Ovary (tissue), 9 donors: ENCODE data around the gene PGAP1. TPM values are rescaled to one million over a fixed set of nuclear protein-coding genes. Genes with fewer than 3 reads are reported as not detected.

ENCODE experiments used
- DNase-seq, 5 donors: peaks; one replicate each; pipeline ENCODE4 v3.0.0-alpha.2; 2019 to 2020
- H3K27ac ChIP-seq, 2 donors: fragments of 200-600 bp; one replicate each; pipeline versions ENCODE4 v1.5.1 to v1.8.0; 2019 to 2022
- H3K27me3 ChIP-seq: fragments of 200-600 bp; one replicate; pipeline ENCODE4 v1.8.0; 2022
- H3K36me3 ChIP-seq: fragments of 200-600 bp; sonication (generic); one replicate; pipeline ENCODE4 v1.5.1; 2019
- H3K4me1 ChIP-seq: one replicate; pipeline ENCODE4 v1.8.1; 2013; ENCODE audit warnings: mild to moderate bottlenecking, moderate library complexity; ENCODE audit not compliant: insufficient read depth
- H3K4me3 ChIP-seq: fragments of 200-600 bp; sonication (generic); one replicate; pipeline ENCODE4 v1.5.1; 2017
- H3K9me3 ChIP-seq, 2 donors: fragments of 200-600 bp in 1 of 2; sonication (generic) in 1 of 2; one replicate each; pipeline versions ENCODE4 v1.5.1 to v1.8.1; 2013 to 2019; ENCODE audit warnings: mild to moderate bottlenecking in 1 of 2, moderate library complexity in 1 of 2
- CTCF ChIP-seq, 3 donors: fragments of 450-650 bp in 2 of 3; fragments of 200-600 bp in 1 of 3; IDR thresholded peaks; one replicate each; pipeline versions ENCODE4 v1.5.1 to v1.8.0; 2016 to 2022; ENCODE audit warnings: antibody characterized with exemption in 3 of 3, mild to moderate bottlenecking in 1 of 3
- EP300 ChIP-seq: sonication (generic); formaldehyde crosslinking; IDR thresholded peaks from one replicate; pipeline ENCODE4 v1.6.1; 2017; ENCODE audit warnings: antibody characterized with exemption
- POLR2A ChIP-seq: fragments of 450-650 bp; IDR thresholded peaks from one replicate; pipeline ENCODE4 v1.6.1; 2017; ENCODE audit warnings: antibody characterized with exemption, mild to moderate bottlenecking, moderate library complexity
- WGBS, 3 donors: extraction: QIAGEN DNeasy Blood & Tissue Kit in 1 of 3; methylation state at CpG; one replicate each; pipeline versions ENCODE4 v1.1.5 to v1.1.7; 2013 to 2017; 5-methylcytosine and 5-hydroxymethylcytosine counted together
- intact Hi-C, 4 donors: fragments of 100-400 bp; cut with DNase I; formaldehyde crosslinking; loops; one replicate each; pipeline versions ENCODE4 v1.11.0 to v1.15.1; 2022 to 2023
- polyA plus RNA-seq, 2 donors: library from polyadenylated mRNA; stranded (reverse); fragments of 200-250 nt in 1 of 2; fragments of 350-450 nt in 1 of 2; fragmentation: Illumina TruSeq in 1 of 2; extraction: RNeasy Lipid Tissue Mini Kit (QIAGEN cat#74804) in 1 of 2; gene quantifications; one replicate each; pipeline ENCODE4 v1.2.3, GENCODE V29; 2013 to 2014
- total RNA-seq, 7 donors: library from RNA; depleted of rRNA in 2 of 7; stranded (reverse); fragments of >200 nt in 2 of 7; fragmentation: NEBNext Ultra II Directional in 3 of 7; extraction: Animal tissue kit (Norgen Biotek cat#: 25700) in 3 of 7; gene quantifications; one replicate each; pipeline versions ENCODE4 v1.1.0 to v1.2.4, GENCODE V29; 2016 to 2023
- donor health status: DM: no; HTN: no; CAD: no; lungs with moderate emphysema.
- donor health status: DM: no; HTN: no; CAD: no.
- donor health status: Bipolar disorder and iron deficiency.
- donor health status: DM: yes; HTN: yes; CAD: no.
- donor health status: DM: no; HTN: no; CAD: no.
- donor health status: DM: yes; HTN: yes; CAD: no.

The PGAP1 gene
- total and polyA plus RNA-seq, 9 donors = 3.2 to 39.1 (median 20.6) TPM

DNA sequence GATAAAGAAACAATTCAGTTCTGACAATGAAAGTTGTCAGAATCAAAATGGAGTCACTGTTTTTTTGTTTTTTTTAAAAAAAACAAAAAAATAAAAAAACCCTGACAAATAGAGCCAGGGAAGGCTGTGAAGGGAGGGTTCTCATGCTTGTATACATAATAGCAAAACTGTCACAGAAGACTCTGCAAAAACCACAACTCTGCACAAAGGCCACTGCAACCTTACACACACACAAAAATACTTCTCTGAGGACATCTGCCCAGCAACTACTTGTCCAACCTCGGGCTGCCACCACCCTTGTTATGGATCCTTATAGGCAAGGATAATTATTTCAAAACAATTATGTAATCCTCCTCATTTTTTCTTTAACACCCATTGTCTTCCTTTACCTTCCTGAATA lies 75.4 kb downstream of the PGAP1 start:
- WGBS, 3 donors = 77 to 86% (median 83%) methylated on average over 1 of the region's 1 CpG
- no peak overlapping the region for H3K4me3 ChIP-seq

DNA sequence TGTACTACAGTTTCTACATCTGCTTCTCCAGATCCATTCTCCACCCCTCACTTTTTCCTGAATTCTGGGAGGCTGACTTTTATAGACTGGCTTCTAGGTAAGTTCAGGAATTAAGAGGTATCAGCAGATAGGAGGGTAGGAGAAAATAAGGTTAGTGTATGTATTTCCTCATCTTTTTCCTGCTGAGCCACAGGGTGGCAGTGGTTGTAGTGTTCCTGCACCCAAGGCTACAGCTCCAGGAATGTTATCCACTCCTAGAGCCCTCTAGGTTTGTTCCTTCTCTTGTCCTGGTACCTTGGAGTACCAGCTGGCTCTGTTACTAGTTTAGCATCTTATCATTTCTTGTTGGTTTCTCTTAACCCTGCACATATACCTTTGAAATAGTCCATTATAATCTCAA lies 76.6 kb downstream of the PGAP1 start:
- no peak for DNase-seq
- Histone ChIP-seq H3K27me3 (no peaks in the 10 kb centered on the region), H3K9me3 (no peaks in the 10 kb centered on the region), H3K36me3 (no peaks in the 10 kb centered on the region), H3K4me1 (no peaks in the 10 kb centered on the region), H3K4me3 (no peak overlapping the region), H3K27ac (no peak overlapping the region)
- intact Hi-C loops = no loop called here
- no peak for TF ChIP-seq POLR2A

More for the DNA sequence above, 75.4 kb downstream of the PGAP1 start:
- intact Hi-C loops = no loop called here
- Histone ChIP-seq H3K36me3 (no peaks in the 10 kb centered on the region), H3K4me1 (no peaks in the 10 kb centered on the region), H3K27me3 (no peaks in the 10 kb centered on the region), H3K9me3 (no peaks in the 10 kb centered on the region), H3K27ac (no peak overlapping the region)
- no peak for DNase-seq
- TF ChIP-seq POLR2A (no peak), CTCF (IDR thresholded peaks at IDR 0.05) (no peak), EP300 (no peak)

DNA sequence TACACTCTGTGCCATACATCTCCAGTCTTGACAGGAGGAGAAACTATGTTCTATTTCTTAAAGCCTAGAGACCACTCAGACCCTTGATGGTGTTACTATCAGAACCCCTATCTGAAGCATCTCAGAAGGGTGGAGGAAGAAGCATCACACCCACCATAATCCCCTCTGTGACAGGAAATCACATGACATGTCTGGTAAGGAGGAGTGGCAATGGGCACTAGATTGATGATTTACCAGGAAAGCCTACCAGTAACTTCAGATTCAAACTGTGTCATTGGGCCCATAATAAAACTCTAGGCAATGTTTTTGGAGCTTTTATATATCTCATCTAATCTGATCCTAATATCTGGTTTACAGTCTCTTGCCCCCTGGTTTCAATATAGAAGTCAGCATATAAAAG lies 80.2 kb downstream of the PGAP1 start:
- TF ChIP-seq CTCF (IDR thresholded peaks at IDR 0.05) (no peak), EP300 (no peak), POLR2A (no peak)
- H3K27ac ChIP-seq = no peak overlapping the region
- H3K36me3 ChIP-seq = no peaks in the 10 kb centered on the region
- intact Hi-C loops = no loop called here
- no peaks in the 10 kb centered on the region for H3K27me3 ChIP-seq
- no peak overlapping the region for H3K4me3 ChIP-seq
- no peak for DNase-seq
- H3K9me3 ChIP-seq = no peaks in the 10 kb centered on the region
- H3K4me1 ChIP-seq = no peaks in the 10 kb centered on the region

GRCh38 chr2:196845371-196845770 lies 81.1 kb downstream of the PGAP1 start:
- Histone ChIP-seq H3K4me1 (no peaks in the 10 kb centered on the region), H3K27ac (no peak overlapping the region), H3K9me3 (no peaks in the 10 kb centered on the region), H3K4me3 (no peak overlapping the region), H3K27me3 (no peaks in the 10 kb centered on the region), H3K36me3 (no peaks in the 10 kb centered on the region)
- DNase-seq = no peak
- no peak for TF ChIP-seq CTCF (IDR thresholded peaks at IDR 0.05)
- no peak for TF ChIP-seq EP300
- TF ChIP-seq POLR2A = no peak
- intact Hi-C loops = no loop called here
- 79 to 86% (median 82%) methylated on average over 3 of the region's 3 CpGs for WGBS, 3 donors

DNA sequence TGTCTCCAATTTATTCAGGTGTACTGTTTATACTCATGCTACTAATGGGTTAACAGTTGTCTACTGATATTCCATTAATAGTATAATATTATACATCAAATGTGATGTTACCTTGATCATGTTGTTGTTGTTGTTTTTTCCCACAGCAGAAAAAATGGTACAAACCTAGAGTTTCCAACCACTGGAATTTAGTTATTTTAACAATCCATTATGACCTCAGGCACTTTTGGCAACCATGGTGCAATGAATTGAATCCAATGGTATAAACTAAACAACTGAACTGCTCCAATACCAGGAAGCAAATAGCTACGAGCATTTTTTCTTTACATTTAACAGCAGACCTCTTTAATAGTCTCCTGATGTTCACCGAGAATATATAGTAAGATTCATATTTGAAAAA lies 86.3 kb downstream of the PGAP1 start:
- H3K27me3 ChIP-seq = no peaks in the 10 kb centered on the region
- intact Hi-C loops = no loop called here
- H3K4me1 ChIP-seq = no peaks in the 10 kb centered on the region
- no peak overlapping the region for H3K27ac ChIP-seq
- H3K9me3 ChIP-seq = no peaks in the 10 kb centered on the region
- no peaks in the 10 kb centered on the region for H3K36me3 ChIP-seq
- no peak for DNase-seq
- WGBS, 3 donors = 92 to 97% (median 94%) methylated on average over 2 of the region's 2 CpGs
- no peak for TF ChIP-seq POLR2A
- TF ChIP-seq CTCF (IDR thresholded peaks at IDR 0.05) = no peak
- no peak for TF ChIP-seq EP300
- H3K4me3 ChIP-seq = no peak overlapping the region
